HL-60 (cell line): ENCODE results near the gene EHBP1.

Experiments used
- DNase-seq, 2 experiments: peaks; one replicate each; pipeline ENCODE4 v3.0.0-alpha.2; 2010 to 2020; ENCODE audit warnings: low read depth in 1 of 2, low spot score in 1 of 2
- H3K27ac ChIP-seq: fragments of 250-450 bp; sonication (Bioruptor Pico); replicated peaks from 2 replicates; pipeline ENCODE4 v1.5.1; 2020; ENCODE audit warnings: mild to moderate bottlenecking, moderate library complexity
- H3K27me3 ChIP-seq: fragments of 250-450 bp; sonication (Bioruptor Pico); 2 replicates; pipeline ENCODE4 v1.5.1; 2021; ENCODE audit warnings: mild to moderate bottlenecking, moderate library complexity; ENCODE audit not compliant: insufficient read depth, poor library complexity, severe bottlenecking
- H3K4me3 ChIP-seq: replicated peaks from 2 replicates; pipeline ENCODE4 v1.5.1; 2011; ENCODE audit warnings: mild to moderate bottlenecking, control low read depth, low read length; ENCODE audit not compliant: insufficient read depth
- GABPA ChIP-seq: IDR thresholded peaks from 2 replicates; pipeline ENCODE4 v1.6.1; 2012; ENCODE audit warnings: low read depth
- POLR2AphosphoS5 ChIP-seq: IDR thresholded peaks from 2 replicates; pipeline ENCODE4 v1.6.1; 2012; ENCODE audit warnings: low read depth
- SPI1 ChIP-seq: IDR thresholded peaks from 2 replicates; pipeline ENCODE4 v1.6.1; 2012; ENCODE audit warnings: low read depth, mild to moderate bottlenecking, borderline replicate concordance
- TF ChIP-seq, protein P1 (sequence below): IDR thresholded peaks from 2 replicates; pipeline ENCODE4 v1.6.1; 2012; ENCODE audit warnings: low read depth; ENCODE audit not compliant: insufficient replicate concordance
- TF ChIP-seq, protein P2 (sequence below): IDR thresholded peaks from one replicate; pipeline ENCODE4 v1.5.1; 2011; ENCODE audit warnings: low read length, control low read depth, inconsistent platforms; ENCODE audit not compliant: insufficient read depth

EHBP1 gene

DNA sequence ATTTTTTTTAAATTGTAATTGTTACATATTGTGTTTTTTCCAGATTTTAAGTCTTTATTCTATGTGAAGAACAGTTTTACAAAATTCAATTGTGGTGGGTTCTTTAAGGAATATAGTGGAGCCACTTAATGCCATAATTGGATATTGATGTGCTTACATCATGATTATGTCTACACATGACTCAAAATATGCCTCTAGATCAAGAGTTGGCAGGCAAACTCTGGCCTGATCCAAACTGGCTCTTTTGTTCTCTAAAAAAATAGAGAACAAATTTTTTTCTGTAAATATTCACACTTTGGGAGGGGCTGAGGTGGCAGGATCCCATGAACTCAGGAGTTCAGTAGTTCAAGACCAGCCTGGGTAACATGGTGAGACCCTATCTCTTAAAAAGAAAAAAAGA lies 8.3 kb downstream of the EHBP1 start:
- no peaks in the 10 kb centered on the region for H3K27me3 ChIP-seq
- H3K4me3 ChIP-seq = no peak overlapping the region
- H3K27ac ChIP-seq = no peak overlapping the region
- DNase-seq = no peak
- TF ChIP-seq SPI1 (no peak), GABPA (no peak), POLR2AphosphoS5 (no peak)
- TF ChIP-seq, protein P1, sequence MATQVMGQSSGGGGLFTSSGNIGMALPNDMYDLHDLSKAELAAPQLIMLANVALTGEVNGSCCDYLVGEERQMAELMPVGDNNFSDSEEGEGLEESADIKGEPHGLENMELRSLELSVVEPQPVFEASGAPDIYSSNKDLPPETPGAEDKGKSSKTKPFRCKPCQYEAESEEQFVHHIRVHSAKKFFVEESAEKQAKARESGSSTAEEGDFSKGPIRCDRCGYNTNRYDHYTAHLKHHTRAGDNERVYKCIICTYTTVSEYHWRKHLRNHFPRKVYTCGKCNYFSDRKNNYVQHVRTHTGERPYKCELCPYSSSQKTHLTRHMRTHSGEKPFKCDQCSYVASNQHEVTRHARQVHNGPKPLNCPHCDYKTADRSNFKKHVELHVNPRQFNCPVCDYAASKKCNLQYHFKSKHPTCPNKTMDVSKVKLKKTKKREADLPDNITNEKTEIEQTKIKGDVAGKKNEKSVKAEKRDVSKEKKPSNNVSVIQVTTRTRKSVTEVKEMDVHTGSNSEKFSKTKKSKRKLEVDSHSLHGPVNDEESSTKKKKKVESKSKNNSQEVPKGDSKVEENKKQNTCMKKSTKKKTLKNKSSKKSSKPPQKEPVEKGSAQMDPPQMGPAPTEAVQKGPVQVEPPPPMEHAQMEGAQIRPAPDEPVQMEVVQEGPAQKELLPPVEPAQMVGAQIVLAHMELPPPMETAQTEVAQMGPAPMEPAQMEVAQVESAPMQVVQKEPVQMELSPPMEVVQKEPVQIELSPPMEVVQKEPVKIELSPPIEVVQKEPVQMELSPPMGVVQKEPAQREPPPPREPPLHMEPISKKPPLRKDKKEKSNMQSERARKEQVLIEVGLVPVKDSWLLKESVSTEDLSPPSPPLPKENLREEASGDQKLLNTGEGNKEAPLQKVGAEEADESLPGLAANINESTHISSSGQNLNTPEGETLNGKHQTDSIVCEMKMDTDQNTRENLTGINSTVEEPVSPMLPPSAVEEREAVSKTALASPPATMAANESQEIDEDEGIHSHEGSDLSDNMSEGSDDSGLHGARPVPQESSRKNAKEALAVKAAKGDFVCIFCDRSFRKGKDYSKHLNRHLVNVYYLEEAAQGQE = no peak
- TF ChIP-seq, protein P2, sequence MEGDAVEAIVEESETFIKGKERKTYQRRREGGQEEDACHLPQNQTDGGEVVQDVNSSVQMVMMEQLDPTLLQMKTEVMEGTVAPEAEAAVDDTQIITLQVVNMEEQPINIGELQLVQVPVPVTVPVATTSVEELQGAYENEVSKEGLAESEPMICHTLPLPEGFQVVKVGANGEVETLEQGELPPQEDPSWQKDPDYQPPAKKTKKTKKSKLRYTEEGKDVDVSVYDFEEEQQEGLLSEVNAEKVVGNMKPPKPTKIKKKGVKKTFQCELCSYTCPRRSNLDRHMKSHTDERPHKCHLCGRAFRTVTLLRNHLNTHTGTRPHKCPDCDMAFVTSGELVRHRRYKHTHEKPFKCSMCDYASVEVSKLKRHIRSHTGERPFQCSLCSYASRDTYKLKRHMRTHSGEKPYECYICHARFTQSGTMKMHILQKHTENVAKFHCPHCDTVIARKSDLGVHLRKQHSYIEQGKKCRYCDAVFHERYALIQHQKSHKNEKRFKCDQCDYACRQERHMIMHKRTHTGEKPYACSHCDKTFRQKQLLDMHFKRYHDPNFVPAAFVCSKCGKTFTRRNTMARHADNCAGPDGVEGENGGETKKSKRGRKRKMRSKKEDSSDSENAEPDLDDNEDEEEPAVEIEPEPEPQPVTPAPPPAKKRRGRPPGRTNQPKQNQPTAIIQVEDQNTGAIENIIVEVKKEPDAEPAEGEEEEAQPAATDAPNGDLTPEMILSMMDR = no peak

- no peak for TF ChIP-seq GABPA
- TF ChIP-seq, protein P2 = no peak
- TF ChIP-seq, protein P1 = no peak
- TF ChIP-seq POLR2AphosphoS5 = no peak
- TF ChIP-seq SPI1 = no peak
- H3K27me3 ChIP-seq = no peaks in the 10 kb centered on the region
- H3K27ac ChIP-seq = no peak overlapping the region
- no peak for DNase-seq
- H3K4me3 ChIP-seq = no peak overlapping the region
Measured at GRCh38 chr2:62716768-62717167, 11.3 kb downstream of the EHBP1 start.

DNA sequence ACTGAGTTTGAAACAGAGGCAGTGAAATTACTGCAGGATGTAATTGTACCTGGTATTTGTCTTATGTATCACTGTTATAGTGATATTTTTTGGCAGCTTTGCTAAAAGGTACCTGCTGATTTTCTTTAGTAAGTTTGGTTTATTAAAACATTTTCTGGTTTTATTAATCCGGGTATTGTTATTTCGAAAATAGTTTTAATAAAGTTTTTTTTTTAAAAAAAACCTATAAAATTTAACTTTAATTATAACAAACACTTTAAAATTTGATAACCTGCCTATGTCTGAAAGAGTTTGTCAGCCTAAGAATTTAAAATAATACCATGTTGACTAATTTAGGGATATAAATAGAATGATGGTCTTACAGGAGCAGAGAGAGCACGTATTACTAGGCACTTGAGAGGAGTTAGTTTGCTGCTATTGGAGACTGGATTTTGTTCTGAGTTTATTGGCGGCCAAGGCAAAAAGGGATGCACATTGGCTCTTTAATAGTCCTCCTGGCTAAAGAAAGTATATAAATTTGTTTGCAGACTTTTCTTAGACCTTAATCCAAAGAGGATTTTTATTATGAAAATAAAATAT lies 12.1 kb downstream of the EHBP1 start:
- Histone ChIP-seq H3K4me3 (no peak overlapping the region), H3K27me3 (no peaks in the 10 kb centered on the region), H3K27ac (no peak overlapping the region)
- no peak for DNase-seq
- TF ChIP-seq GABPA (no peak), POLR2AphosphoS5 (no peak), SPI1 (no peak)
- TF ChIP-seq, protein P1 = no peak
- TF ChIP-seq, protein P2 = no peak
